Glutamatergic neuron (in vitro differentiated cells): ENCODE data around the gene CBLC. TPM values are rescaled to one million over a fixed set of nuclear protein-coding genes. Genes with fewer than 3 reads are reported as not detected.

Experiments
- DNase-seq: peaks from one replicate; pipeline ENCODE4 v3.0.0; 2022
- H3K27ac Mint-ChIP-seq: one replicate; pipeline ENCODE4 v1.8.0; 2020; ENCODE audit warnings: mild to moderate bottlenecking, mixed read lengths, inconsistent platforms; ENCODE audit not compliant: unreplicated experiment
- H3K27me3 Mint-ChIP-seq: one replicate; pipeline ENCODE4 v1.8.0; 2020; ENCODE audit warnings: mild to moderate bottlenecking, moderate library complexity, mixed read lengths, inconsistent platforms; ENCODE audit not compliant: unreplicated experiment
- H3K36me3 Mint-ChIP-seq: one replicate; pipeline ENCODE4 v1.8.0; 2020; ENCODE audit warnings: mild to moderate bottlenecking, mixed read lengths, inconsistent platforms; ENCODE audit not compliant: unreplicated experiment
- H3K4me1 Mint-ChIP-seq: one replicate; pipeline ENCODE4 v1.8.0; 2020; ENCODE audit warnings: mild to moderate bottlenecking, low read depth, mixed read lengths, inconsistent platforms; ENCODE audit not compliant: unreplicated experiment
- H3K4me3 Mint-ChIP-seq: one replicate; pipeline ENCODE4 v1.8.0; 2020; ENCODE audit warnings: mild to moderate bottlenecking, mixed read lengths, inconsistent platforms; ENCODE audit not compliant: unreplicated experiment
- H3K9me3 Mint-ChIP-seq: one replicate; pipeline ENCODE4 v1.8.0; 2020; ENCODE audit warnings: mild to moderate bottlenecking, moderate library complexity, mixed read lengths, inconsistent platforms; ENCODE audit not compliant: unreplicated experiment
- CTCF ChIP-seq: fragments of 200-600 bp; sonication (generic); IDR thresholded peaks from one replicate; pipeline ENCODE4 v1.5.0; 2021; ENCODE audit not compliant: partially characterized antibody, unreplicated experiment
- total RNA-seq: library from RNA; stranded (reverse); fragmentation: NEBNext Ultra II Directional; extraction: Animal tissue kit (Norgen Biotek cat#: 25700); gene quantifications from one replicate; pipeline ENCODE4 v1.2.1, GENCODE V29; 2021; ENCODE audit not compliant: unreplicated experiment

Gene CBLC
- total RNA-seq, 1 donor from 2014 or later = not detected

GRCh38 chr19:44757057-44757734, 20.5 kb upstream of the CBLC start:
- TF ChIP-seq CTCF = no peak
- H3K27ac Mint-ChIP-seq = peak overlapping the region; percentile 46
- peaks cover 8% of the 10 kb centered on the region for H3K9me3 Mint-ChIP-seq
- peaks cover 12% of the 10 kb centered on the region for H3K27me3 Mint-ChIP-seq
- H3K4me1 Mint-ChIP-seq = peaks cover 9% of the 10 kb centered on the region
- H3K4me3 Mint-ChIP-seq = peak overlapping the region; percentile 87
- no peak for DNase-seq
- H3K36me3 Mint-ChIP-seq = no peaks in the 10 kb centered on the region

- peaks cover 11% of the 10 kb centered on the region for H3K27me3 Mint-ChIP-seq
- peak overlapping the region; percentile 46 for H3K27ac Mint-ChIP-seq
- H3K36me3 Mint-ChIP-seq = no peaks in the 10 kb centered on the region
- peak; percentile 84 for DNase-seq
- no peak for TF ChIP-seq CTCF
- peak overlapping the region; percentile 87 for H3K4me3 Mint-ChIP-seq
- peaks cover 8% of the 10 kb centered on the region for H3K9me3 Mint-ChIP-seq
- peaks cover 9% of the 10 kb centered on the region for H3K4me1 Mint-ChIP-seq
These were observed 19.8 kb upstream of the CBLC start for GRCh38 chr19:44757735-44758505.

- H3K27ac Mint-ChIP-seq = no peak overlapping the region
- H3K36me3 Mint-ChIP-seq = no peaks in the 10 kb centered on the region
- peaks cover 11% of the 10 kb centered on the region for H3K27me3 Mint-ChIP-seq
- peaks cover 8% of the 10 kb centered on the region for H3K9me3 Mint-ChIP-seq
- H3K4me3 Mint-ChIP-seq = peak overlapping the region; percentile 87
- DNase-seq = no peak
- H3K4me1 Mint-ChIP-seq = peaks cover 9% of the 10 kb centered on the region
- no peak for TF ChIP-seq CTCF
These were observed 19.1 kb upstream of the CBLC start for GRCh38 chr19:44758596-44758995.

GRCh38 chr19:44759083-44759804, 18.4 kb upstream of the CBLC start:
- peaks cover 8% of the 10 kb centered on the region for H3K9me3 Mint-ChIP-seq
- no peak for DNase-seq
- H3K4me1 Mint-ChIP-seq = peaks cover 4% of the 10 kb centered on the region
- H3K27me3 Mint-ChIP-seq = peaks cover 11% of the 10 kb centered on the region
- no peak overlapping the region for H3K27ac Mint-ChIP-seq
- no peak overlapping the region for H3K4me3 Mint-ChIP-seq
- H3K36me3 Mint-ChIP-seq = no peaks in the 10 kb centered on the region
- TF ChIP-seq CTCF = no peak
